H1 (cell line): ENCODE results near the gene U2AF1L4. TPM values are rescaled to one million over a fixed set of nuclear protein-coding genes. Genes with fewer than 3 reads are reported as not detected.

Experiments
- CHD7 ChIP-seq: fragments of 300-600 bp; sonication (generic); IDR thresholded peaks from 2 replicates; pipeline ENCODE4 v1.7.1; 2012; ENCODE audit warnings: low read length, moderate library complexity, mild to moderate bottlenecking, inconsistent platforms; ENCODE audit not compliant: insufficient replicate concordance
- polyA plus RNA-seq, 7 experiments: library from polyadenylated mRNA; depleted of rRNA in 3 of 7; stranded (reverse) in 5 of 7; unstranded in 2 of 7; fragments of >200 nt in 5 of 7; fragments of 200-250 nt in 2 of 7; gene quantifications; 1 replicate in 5 of 7; 2 replicates in 1 of 7; 4 replicates in 1 of 7; pipeline versions ENCODE4 v1.2.1 to v1.2.3, GENCODE V29; 2011 to 2013; ENCODE audit warnings: missing spikeins in 2 of 7, mixed read lengths in 2 of 7
- total RNA-seq: library from RNA; stranded (reverse); fragmentation: NEBNext Ultra II Directional; extraction: Animal tissue kit (Norgen Biotek cat#: 25700); gene quantifications from 2 replicates; pipeline ENCODE4 v1.2.1, GENCODE V29; 2021

U2AF1L4 gene
- total and polyA plus RNA-seq, 2 of the 8 experiments (the other 6 are each of a cell fraction or from before 2014, with no cell fraction given): 15.1 to 32.7 TPM

GRCh38 chr19:35775298-35776101, 30.3 kb upstream of the U2AF1L4 start, which contains the start of gene ARHGAP33 (continued):
- no peak for TF ChIP-seq CHD7
